SK-N-SH (cell line): ENCODE data around the gene ERCC6L. TPM values are rescaled to one million over a fixed set of nuclear protein-coding genes. Genes with fewer than 3 reads are reported as not detected.

Source experiments
- CTCF ChIA-PET: fragments of 300-600, 350-600 bp; formaldehyde crosslinking; extraction: SDS; loops from one replicate; lab custom pipeline; 2021; lab: Yijun Ruan, JAX
- POLR2A ChIA-PET: fragments of 350-600 bp; sonication (Branson Sonifier 250); formaldehyde crosslinking; extraction: SDS; loops from one replicate; lab custom pipeline; 2020; ENCODE audit warnings: antibody characterized with exemption, inconsistent platforms; lab: Yijun Ruan, JAX
- DNase-seq: peaks from one replicate; pipeline ENCODE4 v3.0.0; 2012
- H2AFZ ChIP-seq: fragments of 200-600 bp; sonication (generic); 2 replicates; pipeline ENCODE4 v1.8.1; 2016; ENCODE audit warnings: antibody characterized with exemption, mild to moderate bottlenecking, low read depth
- H3F3A ChIP-seq: fragments of 200-600 bp; sonication (generic); replicated peaks from 2 replicates; pipeline ENCODE3; 2016; ENCODE audit warnings: antibody characterized with exemption, mild to moderate bottlenecking; ENCODE audit not compliant: insufficient read depth
- H3K27ac ChIP-seq, 2 experiments: fragments of 200-500 bp in 1 of 2; fragments of 200-600 bp in 1 of 2; sonication (Bioruptor generic) in 1 of 2; sonication (generic), shearing (Covaris generic) in 1 of 2; 2 replicates each; pipeline versions ENCODE4 v1.5.1 to v1.6.1; 2014 to 2016; ENCODE audit warnings: low read depth in 2 of 2, inconsistent platforms in 1 of 2, low read length in 1 of 2, mild to moderate bottlenecking in 1 of 2, mixed read lengths in 1 of 2
- H3K27me3 ChIP-seq: fragments of 200-600 bp; sonication (generic), shearing (Covaris generic); 2 replicates; pipeline ENCODE4 v1.6.1; 2016; ENCODE audit warnings: mixed run types; ENCODE audit not compliant: insufficient read depth
- H3K36me3 ChIP-seq, 2 experiments: fragments of 200-500 bp in 1 of 2; fragments of 200-600 bp in 1 of 2; sonication (Bioruptor generic) in 1 of 2; sonication (generic) in 1 of 2; replicated peaks in 1 of 2; 2 replicates each; pipeline versions ENCODE3 to v1.5.1; 2014 to 2016; ENCODE audit warnings: low read length in 1 of 2, mild to moderate bottlenecking in 1 of 2; ENCODE audit not compliant: insufficient read depth in 2 of 2, control insufficient read depth in 1 of 2
- H3K4me1 ChIP-seq, 2 experiments: fragments of 200-500 bp in 1 of 2; fragments of 200-600 bp in 1 of 2; sonication (Bioruptor generic) in 1 of 2; sonication (generic), shearing (Covaris generic) in 1 of 2; 2 replicates each; pipeline versions ENCODE4 v1.5.1 to v1.6.1; 2014 to 2016; ENCODE audit warnings: low read depth in 1 of 2, low read length in 1 of 2, mixed run types in 1 of 2; ENCODE audit not compliant: insufficient read depth in 2 of 2, control insufficient read depth in 1 of 2
- H3K4me2 ChIP-seq: fragments of 200-600 bp; sonication (generic), shearing (Covaris generic); 2 replicates; pipeline ENCODE4 v1.6.1; 2017; ENCODE audit warnings: mixed run types
- H3K4me3 ChIP-seq, 2 experiments: fragments of 200-500 bp in 1 of 2; fragments of 200-600 bp in 1 of 2; sonication (Bioruptor generic) in 1 of 2; sonication (generic), shearing (Covaris generic) in 1 of 2; 2 replicates each; pipeline versions ENCODE4 v1.5.1 to v1.8.1; 2014 to 2016; ENCODE audit warnings: low read depth in 2 of 2, inconsistent platforms in 1 of 2, low read length in 1 of 2, mild to moderate bottlenecking in 1 of 2, mixed read lengths in 1 of 2, moderate library complexity in 1 of 2
- H3K79me2 ChIP-seq: fragments of 200-600 bp; sonication (generic); 2 replicates; pipeline ENCODE4 v1.8.1; 2017; ENCODE audit warnings: mild to moderate bottlenecking; ENCODE audit not compliant: insufficient read depth
- H3K9ac ChIP-seq: fragments of 200-600 bp; sonication (generic); 2 replicates; pipeline ENCODE4 v1.6.1; 2017; ENCODE audit warnings: mixed run types
- H3K9me2 ChIP-seq: fragments of 200-600 bp; sonication (generic); 2 replicates; pipeline ENCODE4 v1.6.1; 2017; ENCODE audit warnings: mixed run types
- H3K9me3 ChIP-seq: fragments of 200-600 bp; sonication (generic); 2 replicates; pipeline ENCODE4 v1.6.1; 2017; ENCODE audit warnings: mixed run types, mild to moderate bottlenecking, moderate library complexity
- H4K20me1 ChIP-seq: fragments of 200-600 bp; sonication (generic); 2 replicates; pipeline ENCODE4 v1.6.1; 2017; ENCODE audit warnings: mild to moderate bottlenecking, mixed run types; ENCODE audit not compliant: insufficient read depth
- CHD2 ChIP-seq: fragments of 150-350 bp; IDR thresholded peaks from 2 replicates; pipeline ENCODE4 v1.6.1; 2018; ENCODE audit warnings: low read length; ENCODE audit not compliant: partially characterized antibody
- CTCF ChIP-seq: fragments of 200-600 bp; sonication (generic); IDR thresholded peaks from 2 replicates; pipeline ENCODE4 v1.6.1; 2017; ENCODE audit warnings: antibody characterized with exemption, mild to moderate bottlenecking, moderate library complexity
- ELF1 ChIP-seq: IDR thresholded peaks from 2 replicates; pipeline ENCODE4 v1.4.0; 2012
- FOXJ3 ChIP-seq: sonication (generic); formaldehyde crosslinking; IDR thresholded peaks from 2 replicates; pipeline ENCODE4 v1.5.1; 2020; ENCODE audit warnings: mild to moderate bottlenecking, missing genetic modification reagents
- FOXM1 ChIP-seq: IDR thresholded peaks from 2 replicates; pipeline ENCODE4 v1.4.0; 2012; ENCODE audit warnings: low read depth, mild to moderate bottlenecking
- GATA2 ChIP-seq: sonication (generic); formaldehyde crosslinking; IDR thresholded peaks from 2 replicates; pipeline ENCODE4 v1.5.0; 2020; ENCODE audit warnings: mild to moderate bottlenecking, missing genetic modification reagents
- JUND ChIP-seq: IDR thresholded peaks from 2 replicates; pipeline ENCODE4 v1.4.0; 2012
- MAX ChIP-seq: IDR thresholded peaks from 2 replicates; pipeline ENCODE4 v1.4.0; 2012; ENCODE audit warnings: low read depth
- NFIC ChIP-seq: IDR thresholded peaks from 2 replicates; pipeline ENCODE4 v1.4.0; 2012; ENCODE audit warnings: borderline replicate concordance
- NRF1 ChIP-seq: IDR thresholded peaks from 2 replicates; pipeline ENCODE4 v1.6.1; 2012; ENCODE audit warnings: low read depth, mild to moderate bottlenecking, low read length
- PBX3 ChIP-seq: IDR thresholded peaks from 2 replicates; pipeline ENCODE4; 2012
- RAD21 ChIP-seq: IDR thresholded peaks from 2 replicates; pipeline ENCODE4 v1.6.1; 2012; ENCODE audit warnings: mild to moderate bottlenecking, low read length
- TAF1 ChIP-seq: IDR thresholded peaks from 2 replicates; pipeline ENCODE4 v1.6.1; 2012; ENCODE audit warnings: low read depth, mild to moderate bottlenecking, low read length, moderate library complexity, borderline replicate concordance
- TCF12 ChIP-seq: IDR thresholded peaks from 2 replicates; pipeline ENCODE4 v1.4.0; 2012
- USF1 ChIP-seq: IDR thresholded peaks from 2 replicates; pipeline ENCODE4 v1.4.0; 2012; ENCODE audit warnings: low read depth, borderline replicate concordance
- YY1 ChIP-seq: IDR thresholded peaks from 2 replicates; pipeline ENCODE4 v1.4.0; 2012; ENCODE audit warnings: low read depth, mild to moderate bottlenecking
- WGBS: methylation state at CpG from one replicate; pipeline ENCODE4 v1.1.6; 2017; ENCODE audit warnings: low lambda C conversion rate; 5-methylcytosine and 5-hydroxymethylcytosine counted together
- polyA plus RNA-seq, 3 experiments: library from polyadenylated mRNA; depleted of rRNA; stranded (reverse); fragments of >200 nt; gene quantifications; 2 replicates each; pipeline ENCODE4 v1.2.3, GENCODE V29; 2012
- TF ChIP-seq, protein P1 (sequence below): IDR thresholded peaks from 2 replicates; pipeline ENCODE4 v1.6.1; 2012; ENCODE audit warnings: mild to moderate bottlenecking, low read depth, low read length, moderate library complexity
- TF ChIP-seq, protein P2 (sequence below): fragments of 150-350 bp; IDR thresholded peaks from 2 replicates; pipeline ENCODE4 v1.6.1; 2017; ENCODE audit warnings: antibody characterized with exemption, low read length, low read depth, borderline replicate concordance

ERCC6L gene
- polyA plus RNA-seq, 1 of the 3 experiments (the other 2 are of a cell fraction): 1.5 TPM

GRCh38 chrX:72255864-72256263 is 17.0 kb upstream of the ERCC6L start:
- 89% methylated on average over 7 of the region's 7 CpGs for WGBS
- H3K27ac ChIP-seq: no peak overlapping the region
- TF ChIP-seq FOXJ3 (CRISPR knock-in tag) (no peak), CTCF (no peak), TCF12 (no peak), JUND (no peak), CHD2 (no peak), USF1 (no peak)
- TF ChIP-seq, all 33 proteins: peak for 0
- ChIA-PET POLR2A (interaction anchor here (1.0 kb wide), 1 partner anchor 21 kb away, joined by 3 read pairs; the partner anchor contains the start of gene RPS4X), CTCF (interaction anchor here (1.6 to 1.8 kb wide), 2 partner anchors 10 to 11 kb away, joined by 5 to 14 read pairs; no protein-coding TSS in a partner anchor)
- peaks cover 2% of the 10 kb centered on the region for H3F3A ChIP-seq
- no peaks in the 10 kb centered on the region for H3K36me3 ChIP-seq
- no peak for DNase-seq
- no peaks in the 10 kb centered on the region for H3K27me3 ChIP-seq
- no peaks in the 10 kb centered on the region for H4K20me1 ChIP-seq
- H3K9me3 ChIP-seq: no peaks in the 10 kb centered on the region
- no peak overlapping the region for H3K4me2 ChIP-seq
- H3K9ac ChIP-seq: no peak overlapping the region
- no peaks in the 10 kb centered on the region for H3K79me2 ChIP-seq
- H3K9me2 ChIP-seq: no peaks in the 10 kb centered on the region
- H3K4me1 ChIP-seq: no peaks in the 10 kb centered on the region
- H2AFZ ChIP-seq: no peak overlapping the region
- no peak overlapping the region for H3K4me3 ChIP-seq

DNA sequence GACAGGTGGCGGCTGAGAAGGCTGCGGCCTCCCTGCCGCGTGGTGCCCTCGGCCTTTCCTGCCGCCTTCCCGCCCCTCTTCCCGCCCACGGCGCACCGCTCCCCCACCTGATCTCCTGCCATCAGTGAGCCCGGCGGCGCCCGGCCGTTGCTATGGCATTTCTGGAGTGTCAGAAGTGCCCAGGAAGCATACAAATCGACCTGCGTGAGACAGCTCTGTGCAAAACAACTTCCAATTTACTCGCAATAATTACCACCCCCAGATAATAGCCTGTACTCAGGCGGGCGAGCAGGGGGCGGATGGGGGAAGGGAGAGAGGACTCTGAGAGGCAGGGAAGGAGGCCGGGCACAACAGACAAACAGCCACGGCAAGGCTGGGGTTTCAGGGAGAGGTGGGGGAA is 16.6 kb upstream of the ERCC6L start:
- Histone ChIP-seq H3K4me3 (no peak overlapping the region), H3F3A (peaks cover 2% of the 10 kb centered on the region), H3K79me2 (no peaks in the 10 kb centered on the region), H3K4me1 (no peaks in the 10 kb centered on the region), H3K27ac (no peak overlapping the region), H3K27me3 (no peaks in the 10 kb centered on the region), H2AFZ (no peak overlapping the region), H3K36me3 (no peaks in the 10 kb centered on the region), H3K4me2 (no peak overlapping the region), H3K9me3 (no peaks in the 10 kb centered on the region), H4K20me1 (no peaks in the 10 kb centered on the region), H3K9me2 (no peaks in the 10 kb centered on the region), H3K9ac (no peak overlapping the region)
- ChIA-PET POLR2A (no interaction called here), CTCF (interaction anchor here (1.8 kb wide), 1 partner anchor 11 kb away, joined by 14 read pairs; no protein-coding TSS in a partner anchor)
- 59% methylated on average over 24 of the region's 24 CpGs for WGBS
- no peak for DNase-seq
- TF ChIP-seq YY1 (no peak), ELF1 (no peak), MAX (no peak), TCF12 (no peak), NFIC (no peak), GATA2 (no peak), NRF1 (no peak), FOXM1 (no peak), RAD21 (no peak), CTCF (no peak), PBX3 (no peak), TAF1 (no peak)
- TF ChIP-seq, protein P1, sequence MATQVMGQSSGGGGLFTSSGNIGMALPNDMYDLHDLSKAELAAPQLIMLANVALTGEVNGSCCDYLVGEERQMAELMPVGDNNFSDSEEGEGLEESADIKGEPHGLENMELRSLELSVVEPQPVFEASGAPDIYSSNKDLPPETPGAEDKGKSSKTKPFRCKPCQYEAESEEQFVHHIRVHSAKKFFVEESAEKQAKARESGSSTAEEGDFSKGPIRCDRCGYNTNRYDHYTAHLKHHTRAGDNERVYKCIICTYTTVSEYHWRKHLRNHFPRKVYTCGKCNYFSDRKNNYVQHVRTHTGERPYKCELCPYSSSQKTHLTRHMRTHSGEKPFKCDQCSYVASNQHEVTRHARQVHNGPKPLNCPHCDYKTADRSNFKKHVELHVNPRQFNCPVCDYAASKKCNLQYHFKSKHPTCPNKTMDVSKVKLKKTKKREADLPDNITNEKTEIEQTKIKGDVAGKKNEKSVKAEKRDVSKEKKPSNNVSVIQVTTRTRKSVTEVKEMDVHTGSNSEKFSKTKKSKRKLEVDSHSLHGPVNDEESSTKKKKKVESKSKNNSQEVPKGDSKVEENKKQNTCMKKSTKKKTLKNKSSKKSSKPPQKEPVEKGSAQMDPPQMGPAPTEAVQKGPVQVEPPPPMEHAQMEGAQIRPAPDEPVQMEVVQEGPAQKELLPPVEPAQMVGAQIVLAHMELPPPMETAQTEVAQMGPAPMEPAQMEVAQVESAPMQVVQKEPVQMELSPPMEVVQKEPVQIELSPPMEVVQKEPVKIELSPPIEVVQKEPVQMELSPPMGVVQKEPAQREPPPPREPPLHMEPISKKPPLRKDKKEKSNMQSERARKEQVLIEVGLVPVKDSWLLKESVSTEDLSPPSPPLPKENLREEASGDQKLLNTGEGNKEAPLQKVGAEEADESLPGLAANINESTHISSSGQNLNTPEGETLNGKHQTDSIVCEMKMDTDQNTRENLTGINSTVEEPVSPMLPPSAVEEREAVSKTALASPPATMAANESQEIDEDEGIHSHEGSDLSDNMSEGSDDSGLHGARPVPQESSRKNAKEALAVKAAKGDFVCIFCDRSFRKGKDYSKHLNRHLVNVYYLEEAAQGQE: no peak
- TF ChIP-seq, protein P2, sequence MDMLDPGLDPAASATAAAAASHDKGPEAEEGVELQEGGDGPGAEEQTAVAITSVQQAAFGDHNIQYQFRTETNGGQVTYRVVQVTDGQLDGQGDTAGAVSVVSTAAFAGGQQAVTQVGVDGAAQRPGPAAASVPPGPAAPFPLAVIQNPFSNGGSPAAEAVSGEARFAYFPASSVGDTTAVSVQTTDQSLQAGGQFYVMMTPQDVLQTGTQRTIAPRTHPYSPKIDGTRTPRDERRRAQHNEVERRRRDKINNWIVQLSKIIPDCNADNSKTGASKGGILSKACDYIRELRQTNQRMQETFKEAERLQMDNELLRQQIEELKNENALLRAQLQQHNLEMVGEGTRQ: no peak
